ENCODE data around the gene MTMR1. TPM values are rescaled to one million over a fixed set of nuclear protein-coding genes. Genes with fewer than 3 reads are reported as not detected.

The MTMR1 gene
- polyA plus RNA-seq, 1 donor from 2014 or later = 34.7 TPM

- Histone ChIP-seq H3K9me2 (ENCODE audit: insufficient read depth, low read length) (no peaks in the 10 kb centered on the region), H3K36me3 (ENCODE audit: insufficient read depth, low read length) (no peaks in the 10 kb centered on the region), H3K9me3 (ENCODE audit: low read length) (no peaks in the 10 kb centered on the region), H3K9ac (ENCODE audit: low read length) (no peak overlapping the region), H3K27me3 (ENCODE audit: insufficient read depth, low read depth, low read length) (no peaks in the 10 kb centered on the region), H4K20me1 (ENCODE audit: insufficient read depth) (no peaks in the 10 kb centered on the region), H3K27ac (ENCODE audit: low read length) (no peak overlapping the region), H3K79me2 (replicated peaks; ENCODE audit: insufficient read depth, low read length) (no peaks in the 10 kb centered on the region), H3F3A (ENCODE audit: insufficient read depth, low read length, poor library complexity, severe bottlenecking) (no peaks in the 10 kb centered on the region), H2AFZ (ENCODE audit: low read depth, low read length) (no peak overlapping the region), H3K4me3 (ENCODE audit: low read length) (no peak overlapping the region), H3K4me2 (ENCODE audit: low read length) (no peak overlapping the region)
- TF ChIP-seq POLR2AphosphoS5 (IDR thresholded peaks at IDR 0.05) (no peak), EZH2 (IDR thresholded peaks at IDR 0.05; ENCODE audit: borderline replicate concordance, insufficient read depth, low read length, poor library complexity, severe bottlenecking) (no peak), MXI1 (conservative IDR thresholded peaks at IDR 0.05; ENCODE audit: poor library complexity, severe bottlenecking) (no peak)
Observed at GRCh38 chrX:150806827-150807226, 113.6 kb downstream of the MTMR1 start.

GRCh38 chrX:150813922-150814321, 120.7 kb downstream of the MTMR1 start:
- Histone ChIP-seq H3K27ac (ENCODE audit: low read length) (no peak overlapping the region), H3K36me3 (ENCODE audit: insufficient read depth, low read length) (no peaks in the 10 kb centered on the region), H3K4me3 (ENCODE audit: low read length) (no peak overlapping the region), H3K4me2 (ENCODE audit: low read length) (no peak overlapping the region), H2AFZ (ENCODE audit: low read depth, low read length) (no peak overlapping the region), H3F3A (ENCODE audit: insufficient read depth, low read length, poor library complexity, severe bottlenecking) (no peaks in the 10 kb centered on the region), H3K9me2 (ENCODE audit: insufficient read depth, low read length) (no peaks in the 10 kb centered on the region), H3K9ac (ENCODE audit: low read length) (no peak overlapping the region), H3K9me3 (ENCODE audit: low read length) (no peaks in the 10 kb centered on the region), H4K20me1 (ENCODE audit: insufficient read depth) (no peaks in the 10 kb centered on the region), H3K79me2 (replicated peaks; ENCODE audit: insufficient read depth, low read length) (no peaks in the 10 kb centered on the region), H3K27me3 (ENCODE audit: insufficient read depth, low read depth, low read length) (no peaks in the 10 kb centered on the region)
- TF ChIP-seq REST (IDR thresholded peaks at IDR 0.05; ENCODE audit: borderline replicate concordance) = no peak
- TF ChIP-seq CTCF (IDR thresholded peaks at IDR 0.05; ENCODE audit: poor library complexity, severe bottlenecking) = no peak
- TF ChIP-seq SMC3 (conservative IDR thresholded peaks at IDR 0.05; ENCODE audit: poor library complexity) = no peak
- TF ChIP-seq MXI1 (conservative IDR thresholded peaks at IDR 0.05; ENCODE audit: poor library complexity, severe bottlenecking) = no peak

Other genes starting within 250 kb of the MTMR1 start
- gene MTM1, start 124.8 kb upstream of the MTMR1 start, polyA plus RNA-seq = 7.1 and 8.9 TPM in 2 replicates
- gene CD99L2, start 205.3 kb downstream of the MTMR1 start, polyA plus RNA-seq = 61.0 and 74.4 TPM in 2 replicates

Data from neural cell (in vitro differentiated cells).